Trophoblast cell (in vitro differentiated cells and primary cell): Measurements from ENCODE around the gene FIBP.

Experiments
- DNase-seq, 2 donors: peaks; one replicate each; pipeline ENCODE4 v3.0.0-alpha.2; 2016
- H2AFZ ChIP-seq: 2 replicates; pipeline ENCODE4 v1.6.1; 2013; ENCODE audit warnings: low read length, moderate library complexity, mild to moderate bottlenecking; ENCODE audit not compliant: insufficient read depth, poor library complexity
- H2AK5ac ChIP-seq: 2 replicates; pipeline ENCODE4 v1.6.1; 2013; ENCODE audit warnings: mild to moderate bottlenecking, low read length
- H2BK120ac ChIP-seq: 2 replicates; pipeline ENCODE4 v1.6.1; 2013; ENCODE audit warnings: low read length, mild to moderate bottlenecking, moderate library complexity; ENCODE audit not compliant: insufficient read depth, poor library complexity
- H2BK12ac ChIP-seq: 2 replicates; pipeline ENCODE4 v1.6.1; 2013; ENCODE audit warnings: mild to moderate bottlenecking, low read length, moderate library complexity
- H2BK5ac ChIP-seq: 2 replicates; pipeline ENCODE4 v1.6.1; 2013; ENCODE audit warnings: low read length, low read depth, moderate library complexity, mild to moderate bottlenecking; ENCODE audit not compliant: poor library complexity
- H3K14ac ChIP-seq: 2 replicates; pipeline ENCODE4 v1.6.1; 2013; ENCODE audit warnings: mild to moderate bottlenecking, low read length
- H3K18ac ChIP-seq: 2 replicates; pipeline ENCODE4 v1.6.1; 2013; ENCODE audit warnings: mild to moderate bottlenecking, low read length
- H3K23ac ChIP-seq: 2 replicates; pipeline ENCODE4 v1.6.1; 2013; ENCODE audit warnings: low read length
- H3K27ac ChIP-seq: 2 replicates; pipeline ENCODE4 v1.5.1; 2013; ENCODE audit warnings: low read depth, mild to moderate bottlenecking, inconsistent platforms, low read length, moderate library complexity
- H3K27me3 ChIP-seq: 2 replicates; pipeline ENCODE4 v1.6.1; 2013; ENCODE audit warnings: inconsistent platforms, mild to moderate bottlenecking, low read length, moderate library complexity; ENCODE audit not compliant: insufficient read depth
- H3K36me3 ChIP-seq, 2 experiments: 1 replicate in 1 of 2; 2 replicates in 1 of 2; pipeline ENCODE4 v1.6.1; 2013; ENCODE audit warnings: low read length in 2 of 2, mild to moderate bottlenecking in 2 of 2, moderate library complexity in 1 of 2; ENCODE audit not compliant: insufficient read depth in 2 of 2, control insufficient read depth in 1 of 2
- H3K4ac ChIP-seq: 2 replicates; pipeline ENCODE4 v1.6.1; 2013; ENCODE audit warnings: low read depth, mild to moderate bottlenecking, low read length, moderate library complexity
- H3K4me1 ChIP-seq, 2 experiments: 1 replicate in 1 of 2; 2 replicates in 1 of 2; pipeline ENCODE4 v1.6.1; 2013; ENCODE audit warnings: low read length in 2 of 2, mild to moderate bottlenecking in 2 of 2, moderate library complexity in 1 of 2; ENCODE audit not compliant: insufficient read depth in 2 of 2, control insufficient read depth in 1 of 2
- H3K4me2 ChIP-seq: 2 replicates; pipeline ENCODE4 v1.6.1; 2013; ENCODE audit warnings: inconsistent platforms, mild to moderate bottlenecking, low read length, moderate library complexity
- H3K4me3 ChIP-seq: 2 replicates; pipeline ENCODE4 v1.5.1; 2013; ENCODE audit warnings: mild to moderate bottlenecking, low read depth, low read length, inconsistent platforms
- H3K79me1 ChIP-seq: one replicate; pipeline ENCODE4 v1.6.1; 2013; ENCODE audit warnings: low read length
- H3K79me2 ChIP-seq: 2 replicates; pipeline ENCODE4 v1.6.1; 2013; ENCODE audit warnings: low read length, mild to moderate bottlenecking; ENCODE audit not compliant: control insufficient read depth, insufficient read depth, poor library complexity
- H3K9ac ChIP-seq: 2 replicates; pipeline ENCODE4 v1.6.1; 2013; ENCODE audit warnings: mild to moderate bottlenecking, low read length
- H3K9me3 ChIP-seq: 2 replicates; pipeline ENCODE4 v1.6.1; 2013; ENCODE audit warnings: low read depth, mild to moderate bottlenecking, control low read depth, inconsistent platforms, low read length; ENCODE audit not compliant: insufficient read depth
- H4K12ac ChIP-seq: 2 replicates; pipeline ENCODE4 v1.6.1; 2013; ENCODE audit warnings: low read depth, mild to moderate bottlenecking, low read length, moderate library complexity
- H4K8ac ChIP-seq: 2 replicates; pipeline ENCODE4 v1.6.1; 2013; ENCODE audit warnings: low read depth, mild to moderate bottlenecking, low read length, moderate library complexity
- H4K91ac ChIP-seq: one replicate; pipeline ENCODE4 v1.6.1; 2013; ENCODE audit warnings: low read depth, mild to moderate bottlenecking, low read length, moderate library complexity
- WGBS: extraction: QIAGEN DNeasy Blood & Tissue Kit; methylation state at CpG from one replicate; pipeline ENCODE4 v1.1.7; 2013; ENCODE audit warnings: missing lambda C conversion rate; ENCODE audit not compliant: insufficient read length, insufficient coverage; ENCODE audit errors: extremely low coverage; 5-methylcytosine and 5-hydroxymethylcytosine counted together

The FIBP gene

DNA sequence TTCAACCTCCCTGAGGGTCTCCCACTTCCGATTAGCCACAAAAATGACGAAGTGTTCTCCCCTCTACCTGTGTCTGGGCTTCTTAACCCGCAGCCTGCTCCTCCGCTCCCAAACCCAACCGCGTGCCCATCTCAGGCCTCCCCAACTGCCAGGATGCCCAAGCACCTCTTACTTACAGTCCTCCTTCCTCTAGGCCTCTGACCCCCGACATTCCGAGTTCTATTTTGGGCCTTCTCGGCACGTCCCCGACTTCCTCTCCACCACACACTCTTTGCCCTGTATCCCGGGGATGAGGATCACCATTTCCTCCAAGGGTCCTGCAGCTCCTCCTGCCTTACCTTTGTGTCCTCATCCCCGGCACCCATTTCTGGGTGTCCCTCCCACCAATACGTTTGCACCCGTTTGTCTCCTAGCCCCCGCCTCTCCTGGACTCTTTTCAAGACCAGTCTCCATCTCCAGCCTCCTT lies 28.4 kb downstream of the FIBP start:
- Histone ChIP-seq H3K18ac (peak overlapping the region; percentile 83), H3K79me1 (peaks cover 30% of the 10 kb centered on the region), H3K4me3 (peak overlapping the region; percentile 93), H4K91ac (peak overlapping the region; percentile 97), H3K27me3 (no peaks in the 10 kb centered on the region), H3K9ac (peak overlapping the region; percentile 57), H3K9me3 (no peaks in the 10 kb centered on the region), H2AK5ac (peak overlapping the region; percentile 88), H2AFZ (peak overlapping the region; percentile 70), H3K27ac (peak overlapping the region; percentile 95), H4K8ac (peak overlapping the region; percentile 95), H3K79me2 (peaks cover 35% of the 10 kb centered on the region), H3K4ac (peak overlapping the region; percentile 70), H3K23ac (no peak overlapping the region), H2BK12ac (peak overlapping the region; percentile 29), H4K12ac (peak overlapping the region; percentile 88), H3K4me1 (peaks cover 17 to 18% of the 10 kb centered on the region in 2 experiments), H2BK5ac (peak overlapping the region; percentile 90), H3K14ac (peak overlapping the region; percentile 94), H3K4me2 (peak overlapping the region; percentile 83), H3K36me3 (peaks cover 52 to 53% of the 10 kb centered on the region in 2 experiments), H2BK120ac (peak overlapping the region; percentile 91)
- DNase-seq = no peak
- WGBS = no CpG with 5 or more reads among the region's 16 CpGs

DNA sequence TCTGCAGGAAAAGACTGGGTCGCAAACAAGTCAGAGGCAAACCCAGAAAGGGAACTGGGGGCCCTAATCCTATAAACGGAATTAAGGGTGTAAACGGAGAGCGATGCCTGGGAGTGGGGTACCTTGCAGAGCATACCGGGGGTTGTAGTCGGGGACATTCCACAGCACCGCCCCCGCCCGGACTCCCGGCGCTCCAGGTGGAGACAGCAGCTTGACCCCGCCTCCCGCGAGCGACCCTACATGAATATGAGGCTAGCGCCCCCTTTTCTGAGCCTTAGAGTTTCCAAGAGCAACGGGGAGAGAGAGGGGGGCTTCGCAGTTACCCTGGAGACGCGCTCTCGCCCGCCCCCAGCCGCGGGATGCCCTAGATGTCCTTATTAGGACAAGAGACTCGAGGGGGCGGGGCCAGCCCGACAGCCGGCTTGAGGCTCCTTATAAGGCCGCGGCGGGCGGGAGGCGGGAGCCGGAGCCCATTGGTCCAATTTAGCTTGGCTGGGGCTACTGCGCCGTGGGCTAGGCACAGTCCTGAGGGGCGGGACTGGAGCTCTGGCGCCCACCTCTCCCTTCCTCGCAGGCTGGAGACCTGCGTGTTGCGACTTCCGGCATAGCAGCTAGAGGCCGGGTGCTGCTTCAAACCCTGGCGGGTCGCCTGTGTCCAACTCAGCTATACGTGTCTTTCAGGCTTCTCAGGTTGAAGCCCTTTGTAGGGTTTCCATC lies 29.0 kb downstream of the FIBP start:
- peaks cover 17 to 18% of the 10 kb centered on the region in 2 experiments for H3K4me1 ChIP-seq
- H3K9ac ChIP-seq = peak overlapping the region; percentile 89
- H4K8ac ChIP-seq = peak overlapping the region; percentile 95
- no CpG with 5 or more reads among the region's 46 CpGs for WGBS
- H4K12ac ChIP-seq = peak overlapping the region; percentile 88
- no peak overlapping the region for H3K23ac ChIP-seq
- peak; percentile 98 to 99 for DNase-seq
- peaks cover 35% of the 10 kb centered on the region for H3K79me2 ChIP-seq
- H3K4me3 ChIP-seq = peak overlapping the region; percentile 93
- H3K27ac ChIP-seq = peak overlapping the region; percentile 95
- peaks cover 2% of the 10 kb centered on the region for H3K9me3 ChIP-seq
- peak overlapping the region; percentile 97 for H4K91ac ChIP-seq
- H2BK120ac ChIP-seq = peak overlapping the region; percentile 91
- H2AFZ ChIP-seq = peak overlapping the region; percentile 70
- H3K4ac ChIP-seq = no peak overlapping the region
- H3K36me3 ChIP-seq = peaks cover 52 to 53% of the 10 kb centered on the region in 2 experiments
- H3K27me3 ChIP-seq = no peaks in the 10 kb centered on the region
- H3K14ac ChIP-seq = peak overlapping the region; percentile 94
- peak overlapping the region; percentile 29 for H2BK12ac ChIP-seq
- peak overlapping the region; percentile 90 for H2BK5ac ChIP-seq
- peaks cover 30% of the 10 kb centered on the region for H3K79me1 ChIP-seq
- peak overlapping the region; percentile 88 for H2AK5ac ChIP-seq
- peak overlapping the region; percentile 83 for H3K18ac ChIP-seq
- peak overlapping the region; percentile 87 for H3K4me2 ChIP-seq

DNA sequence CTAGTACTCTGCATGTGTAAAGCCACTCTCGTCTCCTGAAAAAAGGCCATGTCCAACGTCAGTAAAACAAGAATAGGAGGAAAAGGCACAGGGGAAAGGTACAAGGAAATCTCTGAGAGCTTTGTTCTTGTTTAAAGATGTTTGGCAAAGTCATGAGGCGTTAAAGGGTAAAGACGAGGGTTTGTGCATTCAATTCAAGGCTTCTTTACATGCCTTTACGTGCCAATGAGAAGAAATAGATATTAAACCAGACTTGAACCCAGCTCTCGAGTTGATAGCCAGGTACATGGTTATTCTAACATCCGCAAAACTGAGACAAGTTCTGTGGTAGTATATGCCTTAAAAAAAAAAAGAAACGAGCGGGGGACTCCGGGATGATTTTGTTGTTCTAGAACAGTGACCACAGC lies 29.6 kb downstream of the FIBP start:
- Histone ChIP-seq H2AFZ (peak overlapping the region; percentile 32), H3K18ac (no peak overlapping the region), H4K8ac (peak overlapping the region; percentile 7), H4K12ac (no peak overlapping the region), H2AK5ac (no peak overlapping the region), H3K23ac (no peak overlapping the region), H3K79me2 (peaks cover 35% of the 10 kb centered on the region), H3K36me3 (peaks cover 52 to 53% of the 10 kb centered on the region in 2 experiments), H3K27me3 (no peaks in the 10 kb centered on the region), H2BK12ac (no peak overlapping the region), H4K91ac (peak overlapping the region; percentile 33), H3K9ac (peak overlapping the region; percentile 89), H3K27ac (peak overlapping the region; percentile 77), H3K4me3 (peak overlapping the region; percentile 51), H3K4me2 (peak overlapping the region; percentile 87), H2BK120ac (peak overlapping the region; percentile 3), H3K14ac (peak overlapping the region; percentile 25), H3K9me3 (peaks cover 2% of the 10 kb centered on the region), H2BK5ac (peak overlapping the region; percentile 71), H3K4me1 (peaks cover 17 to 18% of the 10 kb centered on the region in 2 experiments), H3K79me1 (peaks cover 30% of the 10 kb centered on the region), H3K4ac (no peak overlapping the region)
- WGBS = no CpG with 5 or more reads among the region's 10 CpGs
- DNase-seq = peak in 1 of 2 donors; percentile 48

DNA sequence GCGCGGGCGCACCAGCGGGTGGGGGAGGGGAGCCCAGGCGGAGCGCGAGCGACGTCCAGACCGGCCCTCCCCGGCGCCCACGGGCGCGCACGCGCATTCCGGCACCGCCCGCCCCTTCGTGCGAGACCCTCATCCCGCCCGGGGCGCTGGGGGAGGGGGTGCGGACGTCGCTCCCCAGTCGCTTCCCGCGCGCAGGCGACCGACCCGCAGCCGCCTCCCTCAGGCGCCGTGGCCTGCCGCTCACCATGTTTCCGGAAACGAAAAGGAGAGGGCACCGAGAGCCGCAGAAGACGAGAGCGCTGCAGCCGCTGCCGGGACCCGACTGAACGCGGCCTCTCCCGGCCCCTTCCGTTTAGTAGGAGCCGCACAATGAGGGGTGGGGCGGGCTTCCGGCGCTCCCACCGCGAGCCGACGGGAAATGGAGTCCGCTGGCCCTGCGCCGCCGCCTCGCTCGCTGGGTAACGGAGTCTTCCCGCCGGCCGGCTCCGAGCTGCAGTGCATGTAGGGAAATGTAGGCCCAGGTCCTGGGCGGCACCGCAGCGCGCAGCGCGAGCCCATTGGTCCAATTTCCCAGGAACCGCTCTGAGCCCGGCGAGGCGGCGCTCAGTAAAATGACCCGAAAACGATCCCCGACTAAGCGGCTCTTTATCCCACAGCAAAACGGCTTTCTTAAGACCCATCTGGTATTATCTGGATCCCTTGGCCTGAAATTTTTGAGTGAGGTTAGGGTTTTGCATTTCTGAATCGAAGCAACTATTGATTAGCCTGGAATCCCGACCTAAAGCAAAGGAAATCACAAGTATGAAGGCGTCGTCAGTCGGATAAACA lies 30.2 kb downstream of the FIBP start, which contains the start of gene CFL1:
TSS of gene CFL1 (minus strand) at position 328 of the 828 bp plus-strand sequence. CDS start at position 247, 81 bp downstream.
- Histone ChIP-seq H2AFZ (peak within 1 kb of the TSS; percentile 59), H3K9ac (peak within 1 kb of the TSS; percentile 98), H4K91ac (peak within 1 kb of the TSS; percentile 98), H3K36me3 (peaks cover 52 to 53% of the 10 kb centered on the region in 2 experiments), H4K8ac (peak within 1 kb of the TSS; percentile 59), H3K9me3 (peaks cover 2% of the 10 kb centered on the region), H2BK120ac (peak within 1 kb of the TSS; percentile 93), H2BK5ac (peak within 1 kb of the TSS; percentile 89), H3K4ac (peak within 1 kb of the TSS; percentile 98), H3K27ac (peak within 1 kb of the TSS; percentile 97), H2BK12ac (peak within 1 kb of the TSS; percentile 31), H3K27me3 (no peaks in the 10 kb centered on the region), H3K23ac (no peak within 1 kb of the TSS), H2AK5ac (peak within 1 kb of the TSS; percentile 97), H4K12ac (peak within 1 kb of the TSS; percentile 89), H3K79me1 (peaks cover 30% of the 10 kb centered on the region), H3K4me3 (peak within 1 kb of the TSS; percentile 98), H3K18ac (peak within 1 kb of the TSS; percentile 95), H3K79me2 (peaks cover 35% of the 10 kb centered on the region), H3K14ac (peak within 1 kb of the TSS; percentile 99), H3K4me1 (peaks cover 17 to 18% of the 10 kb centered on the region in 2 experiments), H3K4me2 (peak within 1 kb of the TSS; percentile 91)
- DNase-seq = peak; percentile 98 to 99
- no CpG with 5 or more reads among the region's 92 CpGs for WGBS
